HFF-Myc (cell line): ENCODE data around the gene OR13D1.

ENCODE experiments used
- DNase-seq: peaks from one replicate; pipeline ENCODE4 v3.0.0-alpha.2; 2011; ENCODE audit warnings: low read depth; ENCODE audit errors: extremely low read depth
- H3K4me3 ChIP-seq: replicated peaks from 2 replicates; pipeline ENCODE4 v1.5.1; 2011; ENCODE audit warnings: low read depth, mild to moderate bottlenecking, control low read depth, low read length
- TF ChIP-seq, protein P1 (sequence below): IDR thresholded peaks from 2 replicates; pipeline ENCODE4 v1.5.1; 2012; ENCODE audit warnings: mild to moderate bottlenecking, low read depth, low read length, control low read depth; ENCODE audit errors: missing control alignments

OR13D1 gene

DNA sequence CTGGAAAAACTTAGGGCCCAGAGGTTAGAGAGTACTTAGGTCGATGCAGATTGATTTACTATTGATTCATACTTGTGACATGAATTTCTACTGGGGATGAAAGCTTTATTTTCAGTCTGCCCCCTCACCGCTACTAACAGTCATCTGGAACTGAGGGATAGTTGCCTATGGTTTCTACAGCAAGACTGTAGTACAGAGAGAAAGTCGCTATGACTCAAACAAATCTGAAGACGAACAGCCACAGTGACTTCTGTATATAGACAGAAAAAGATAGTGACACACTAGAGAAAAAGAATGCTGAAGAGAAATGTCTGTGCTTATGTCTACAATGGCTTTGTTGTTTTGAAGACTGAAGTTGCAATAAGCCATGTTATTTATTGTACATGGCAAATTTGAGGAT is 17.3 kb downstream of the OR13D1 start:
- DNase-seq, result no peak
- TF ChIP-seq, protein P1, sequence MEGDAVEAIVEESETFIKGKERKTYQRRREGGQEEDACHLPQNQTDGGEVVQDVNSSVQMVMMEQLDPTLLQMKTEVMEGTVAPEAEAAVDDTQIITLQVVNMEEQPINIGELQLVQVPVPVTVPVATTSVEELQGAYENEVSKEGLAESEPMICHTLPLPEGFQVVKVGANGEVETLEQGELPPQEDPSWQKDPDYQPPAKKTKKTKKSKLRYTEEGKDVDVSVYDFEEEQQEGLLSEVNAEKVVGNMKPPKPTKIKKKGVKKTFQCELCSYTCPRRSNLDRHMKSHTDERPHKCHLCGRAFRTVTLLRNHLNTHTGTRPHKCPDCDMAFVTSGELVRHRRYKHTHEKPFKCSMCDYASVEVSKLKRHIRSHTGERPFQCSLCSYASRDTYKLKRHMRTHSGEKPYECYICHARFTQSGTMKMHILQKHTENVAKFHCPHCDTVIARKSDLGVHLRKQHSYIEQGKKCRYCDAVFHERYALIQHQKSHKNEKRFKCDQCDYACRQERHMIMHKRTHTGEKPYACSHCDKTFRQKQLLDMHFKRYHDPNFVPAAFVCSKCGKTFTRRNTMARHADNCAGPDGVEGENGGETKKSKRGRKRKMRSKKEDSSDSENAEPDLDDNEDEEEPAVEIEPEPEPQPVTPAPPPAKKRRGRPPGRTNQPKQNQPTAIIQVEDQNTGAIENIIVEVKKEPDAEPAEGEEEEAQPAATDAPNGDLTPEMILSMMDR, result no peak
- no peak overlapping the region for H3K4me3 ChIP-seq

DNA sequence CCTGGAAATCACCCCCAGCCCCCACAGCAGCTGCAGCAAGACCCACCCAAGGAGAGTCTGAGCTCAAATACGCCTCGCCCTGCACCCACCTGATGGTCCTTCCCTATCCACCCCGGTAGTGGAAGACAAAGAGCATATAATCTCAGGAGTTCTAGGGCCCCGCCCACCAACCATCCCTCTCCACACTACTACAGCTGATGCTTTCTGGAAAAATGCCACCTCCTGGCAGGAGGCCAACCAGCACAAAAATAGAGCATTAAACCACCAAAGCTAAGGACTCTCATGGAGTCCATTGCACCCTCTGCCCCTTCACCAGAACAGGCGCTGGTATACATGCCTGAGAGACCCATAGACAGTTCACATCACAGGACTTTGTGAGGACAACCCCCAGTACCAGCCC is 30.7 kb downstream of the OR13D1 start:
- no peak for DNase-seq
- TF ChIP-seq, protein P1, result no peak
- H3K4me3 ChIP-seq, result no peak overlapping the region

DNA sequence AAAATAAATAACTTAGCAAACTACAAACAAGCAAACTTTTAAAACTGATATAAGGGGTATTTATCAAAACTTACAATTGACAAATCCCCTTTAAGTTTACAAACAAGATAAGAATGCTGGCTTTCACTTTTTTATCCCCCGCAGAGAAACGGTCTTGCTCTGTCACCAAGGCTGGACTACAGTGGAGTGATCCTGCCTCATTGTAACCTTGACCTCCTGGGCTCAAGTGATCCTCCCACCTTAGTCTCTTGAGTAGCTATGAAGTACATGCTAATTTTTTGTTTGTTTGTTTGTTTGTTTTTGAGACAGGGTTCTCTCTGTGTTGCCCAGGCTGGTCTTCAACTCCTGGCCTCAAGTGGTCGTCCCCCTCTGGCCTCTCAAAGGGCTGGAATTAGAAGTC is 44.1 kb downstream of the OR13D1 start:
- DNase-seq, result no peak
- TF ChIP-seq, protein P1, result no peak
- H3K4me3 ChIP-seq, result no peak overlapping the region

DNA sequence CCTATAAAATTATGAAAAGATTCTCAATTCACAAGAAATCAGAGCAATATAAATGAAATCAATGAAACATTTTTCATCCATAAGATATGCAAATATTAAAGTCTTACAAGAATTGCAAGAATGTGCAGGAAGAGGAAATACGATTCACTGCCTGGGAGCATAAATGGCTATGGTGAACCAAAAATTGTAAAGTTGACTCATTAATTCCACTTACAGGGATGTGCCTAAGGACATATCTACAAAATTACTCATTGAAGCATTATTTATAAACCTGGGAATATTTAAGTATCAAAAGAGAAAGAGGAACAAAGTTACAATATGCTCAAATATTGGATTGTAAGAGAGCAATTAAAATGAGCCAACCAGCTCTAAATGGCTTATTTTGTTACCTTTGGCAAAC is 46.3 kb downstream of the OR13D1 start:
- TF ChIP-seq, protein P1, result no peak
- DNase-seq, result no peak
- H3K4me3 ChIP-seq, result no peak overlapping the region

DNA sequence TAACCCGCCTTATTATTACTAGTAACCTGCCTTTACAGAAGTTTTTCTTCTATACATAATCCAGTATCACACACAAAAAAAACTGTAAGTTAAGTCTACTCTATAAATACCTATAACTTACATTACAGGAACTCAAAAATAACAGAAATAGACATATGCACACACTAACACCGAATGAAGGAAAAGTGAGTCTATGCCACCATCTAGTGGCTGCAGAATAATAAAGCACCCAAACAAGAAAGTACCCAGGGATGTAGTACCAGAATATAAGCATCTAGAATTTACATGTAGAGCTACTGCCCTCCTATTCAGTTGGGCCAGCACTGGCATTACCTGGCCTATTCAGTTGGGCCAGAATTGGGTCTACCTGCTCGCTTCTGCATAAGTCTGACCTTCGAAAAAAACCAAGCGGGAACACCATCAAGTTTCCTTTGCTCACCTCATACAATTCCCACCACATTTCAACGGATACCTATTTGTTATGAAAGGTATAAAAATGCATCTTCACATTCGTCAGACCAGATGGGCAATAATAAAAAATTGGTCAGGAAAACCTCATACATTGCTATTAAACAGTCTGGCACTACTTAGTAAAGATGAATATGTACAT is 49.2 kb downstream of the OR13D1 start:
- no peak overlapping the region for H3K4me3 ChIP-seq
- TF ChIP-seq, protein P1, result peak; percentile 52
- DNase-seq, result peak; percentile 44
